ENCODE data around the gene WAC.

DNA sequence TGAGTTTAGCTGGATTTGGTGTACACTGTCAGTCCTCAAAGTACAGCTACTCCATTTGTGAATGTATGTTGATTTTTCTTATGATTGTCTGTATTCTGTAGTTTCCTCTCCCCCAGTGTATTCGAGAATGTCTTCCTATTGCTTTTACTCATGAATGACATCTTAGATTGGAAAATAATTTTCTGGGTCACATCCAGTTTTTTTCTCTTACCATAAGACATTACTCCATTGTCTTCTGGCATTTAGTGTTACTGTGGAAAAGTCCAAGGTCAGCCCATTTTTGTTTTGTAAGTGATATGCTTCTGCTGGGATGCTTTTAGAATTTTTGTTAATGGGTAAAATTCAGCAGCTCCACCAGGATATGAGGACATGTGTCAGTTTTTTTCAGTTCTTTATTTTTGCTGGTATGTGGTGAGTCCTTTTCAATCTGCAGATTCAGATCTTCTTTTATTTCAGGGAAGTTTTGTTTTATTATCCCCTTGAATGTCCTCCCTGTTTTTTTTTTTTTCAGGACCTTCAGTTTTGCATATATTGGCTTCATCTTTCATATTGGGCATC lies 33.6 kb downstream of the WAC start:
- no peak for TF ChIP-seq MXI1 (conservative IDR thresholded peaks at IDR 0.05; ENCODE audit: poor library complexity, severe bottlenecking)
- no peak for TF ChIP-seq SMC3 (conservative IDR thresholded peaks at IDR 0.05; ENCODE audit: poor library complexity)
